Esophagus muscularis mucosa (tissue), 3 donors: ENCODE data around the gene AMER3.

Experiments
- CTCF ChIP-seq, 3 experiments: fragments of 200-600 bp in 2 of 3; fragments of 450-650 bp in 1 of 3; sonication (generic) in 2 of 3; IDR thresholded peaks; one replicate each; pipeline ENCODE4 v1.5.1; 2017 to 2019; ENCODE audit warnings: antibody characterized with exemption in 3 of 3, mild to moderate bottlenecking in 2 of 3, moderate library complexity in 1 of 3
- POLR2A ChIP-seq: fragments of 450-650 bp; IDR thresholded peaks from one replicate; pipeline ENCODE4 v1.6.1; 2017; ENCODE audit warnings: antibody characterized with exemption, moderate library complexity, mild to moderate bottlenecking, low read depth
- POLR2AphosphoS5 ChIP-seq, 2 donors: sonication (generic); formaldehyde crosslinking; IDR thresholded peaks; one replicate each; pipeline ENCODE4 v1.6.1; 2017; ENCODE audit warnings: antibody characterized with exemption in 2 of 2

GRCh38 chr2:130724455-130724854 is 30.9 kb upstream of the AMER3 start:
- TF ChIP-seq CTCF (IDR thresholded peaks at IDR 0.05): no peak
- no peak for TF ChIP-seq POLR2A
- TF ChIP-seq POLR2AphosphoS5 (IDR thresholded peaks at IDR 0.05): no peak
